A549 (cell line): ENCODE measurements around the gene GSC2.

Experiments used
- CBX2 ChIP-seq: fragments of 200-600 bp; sonication (generic); IDR thresholded peaks from 2 replicates; pipeline ENCODE4 v1.6.1; 2016; ENCODE audit warnings: low read depth, mild to moderate bottlenecking, borderline replicate concordance
- CTCF ChIP-seq: fragments of >200 bp; sonication (Bioruptor Twin); formaldehyde crosslinking; IDR thresholded peaks from 3 replicates; pipeline ENCODE4 v1.5.1; 2016
- E2F6 ChIP-seq: IDR thresholded peaks from 2 replicates; pipeline ENCODE4 v1.6.1; 2012; ENCODE audit warnings: low read depth, borderline replicate concordance
- EP300 ChIP-seq, 2 experiments: fragments of >200 bp; sonication (Bioruptor Twin); formaldehyde crosslinking; IDR thresholded peaks; 2 replicates in 1 of 2; 3 replicates in 1 of 2; pipeline ENCODE4 v1.6.1; 2016 to 2017
- KDM1A ChIP-seq: fragments of 200-600 bp; sonication (generic); IDR thresholded peaks from 2 replicates; pipeline ENCODE4 v1.6.1; 2016; ENCODE audit warnings: low read depth, mild to moderate bottlenecking
- POLR2A ChIP-seq: IDR thresholded peaks from 2 replicates; pipeline ENCODE4 v1.6.1; 2012; ENCODE audit warnings: mild to moderate bottlenecking, low read length

- TF ChIP-seq CTCF (no peak), CBX2 (no peak), E2F6 (no peak), KDM1A (no peak), POLR2A (no peak), EP300 (IDR thresholded peaks at IDR 0.05) (no peak)
Observed at GRCh38 chr22:19195796-19196731, 46.0 kb upstream of the GSC2 start.
